ENCODE results near the gene TAP1.

The TAP1 gene

GRCh38 chr6:32862725-32863124 lies 9.2 kb upstream of the TAP1 start:
- DNase-seq, result no peak

DNA sequence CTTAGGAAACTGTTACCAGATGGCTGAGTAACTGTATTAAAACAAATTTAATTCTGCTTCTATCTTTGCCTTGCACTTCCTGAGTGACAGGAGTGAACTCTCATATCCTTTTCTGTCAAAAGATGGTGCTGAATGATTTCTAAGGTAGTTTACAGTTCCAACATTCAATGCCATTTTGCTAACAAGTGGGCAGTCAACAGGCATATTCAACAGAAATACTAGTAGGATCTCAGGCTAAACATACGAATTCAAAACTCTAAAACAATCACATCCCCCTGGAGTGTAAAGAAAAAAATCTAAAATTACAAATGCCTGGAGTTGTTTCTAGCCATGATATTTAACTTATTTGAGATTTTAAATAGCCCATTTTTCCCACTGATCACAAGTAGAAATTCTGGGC lies 7.2 kb upstream of the TAP1 start:
- DNase-seq, result no peak

GRCh38 chr6:32858194-32858593 lies 4.7 kb upstream of the TAP1 start:
- DNase-seq, result no peak

DNA sequence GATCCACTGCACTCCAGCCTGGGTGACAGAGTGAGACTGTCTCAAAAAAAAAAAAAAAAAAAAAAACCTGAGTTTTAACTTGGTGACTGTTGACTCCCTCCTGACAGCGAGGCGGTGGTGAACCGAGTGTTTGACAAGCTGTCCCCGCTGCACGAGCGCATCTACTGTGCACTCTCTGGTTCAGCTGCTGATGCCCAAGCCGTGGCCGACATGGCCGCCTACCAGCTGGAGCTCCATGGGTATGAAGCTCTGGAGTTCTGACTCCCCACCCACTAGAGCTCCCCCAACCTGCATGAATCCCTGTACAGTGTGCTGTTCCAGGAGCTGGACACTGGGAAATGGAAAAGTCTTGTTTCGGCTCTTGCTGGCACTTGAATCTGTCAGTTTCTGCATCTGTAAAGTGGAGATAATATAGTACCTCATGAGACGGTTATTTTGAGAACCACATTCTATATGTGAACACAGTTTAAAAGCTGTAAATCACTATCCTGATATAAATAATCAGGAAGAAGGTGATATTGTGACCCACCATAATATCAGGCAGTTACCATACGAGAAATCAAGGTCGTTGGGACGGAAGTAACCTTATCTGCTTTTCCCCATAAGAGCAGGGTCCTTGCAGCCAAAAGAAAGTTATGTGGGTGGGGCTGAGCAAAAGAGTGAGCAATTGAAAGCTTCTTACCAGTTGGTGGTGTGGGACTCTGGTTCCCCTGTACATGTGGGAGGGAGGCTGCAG lies 3.8 kb upstream of the TAP1 start:
- DNase-seq, result no peak

DNA sequence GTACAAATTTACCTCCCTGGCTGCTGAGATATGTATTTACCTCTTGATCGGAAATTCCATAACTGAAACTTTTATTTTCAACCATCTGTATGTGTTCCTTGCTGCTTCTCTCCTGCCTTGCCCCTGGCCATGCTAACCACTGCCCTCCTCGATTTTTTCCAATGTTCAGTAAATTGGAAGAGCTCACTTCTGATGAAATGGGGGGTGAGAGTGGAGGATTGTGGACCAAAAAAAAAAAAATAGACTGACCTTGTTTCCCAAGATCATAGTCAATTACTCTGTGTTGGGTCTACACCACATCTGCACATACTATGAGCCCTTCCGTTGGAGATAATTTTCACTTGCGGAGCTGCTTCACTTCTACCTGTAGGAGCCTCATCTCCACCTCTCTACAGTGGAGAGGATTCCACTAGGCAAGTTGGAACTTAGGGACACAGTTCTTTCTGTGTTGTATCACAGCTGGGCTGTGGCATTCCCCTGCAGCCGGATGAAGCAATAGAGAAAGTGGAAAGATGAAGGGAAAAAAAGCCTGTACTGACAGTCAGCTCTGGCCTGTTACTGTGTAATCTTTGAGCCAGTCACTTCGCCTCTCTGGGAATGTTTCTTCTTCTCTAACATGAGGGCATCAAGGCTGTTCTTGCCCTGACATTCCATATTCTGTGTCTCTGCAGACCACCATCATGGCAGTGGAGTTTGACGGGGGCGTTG lies 2.1 kb upstream of the TAP1 start:
- no peak for DNase-seq

GRCh38 chr6:32854376-32855178 lies 1.1 kb upstream of the TAP1 start:
- peak in 3 of 5 experiments; percentile 47 to 75 (median 57) for DNase-seq

DNA sequence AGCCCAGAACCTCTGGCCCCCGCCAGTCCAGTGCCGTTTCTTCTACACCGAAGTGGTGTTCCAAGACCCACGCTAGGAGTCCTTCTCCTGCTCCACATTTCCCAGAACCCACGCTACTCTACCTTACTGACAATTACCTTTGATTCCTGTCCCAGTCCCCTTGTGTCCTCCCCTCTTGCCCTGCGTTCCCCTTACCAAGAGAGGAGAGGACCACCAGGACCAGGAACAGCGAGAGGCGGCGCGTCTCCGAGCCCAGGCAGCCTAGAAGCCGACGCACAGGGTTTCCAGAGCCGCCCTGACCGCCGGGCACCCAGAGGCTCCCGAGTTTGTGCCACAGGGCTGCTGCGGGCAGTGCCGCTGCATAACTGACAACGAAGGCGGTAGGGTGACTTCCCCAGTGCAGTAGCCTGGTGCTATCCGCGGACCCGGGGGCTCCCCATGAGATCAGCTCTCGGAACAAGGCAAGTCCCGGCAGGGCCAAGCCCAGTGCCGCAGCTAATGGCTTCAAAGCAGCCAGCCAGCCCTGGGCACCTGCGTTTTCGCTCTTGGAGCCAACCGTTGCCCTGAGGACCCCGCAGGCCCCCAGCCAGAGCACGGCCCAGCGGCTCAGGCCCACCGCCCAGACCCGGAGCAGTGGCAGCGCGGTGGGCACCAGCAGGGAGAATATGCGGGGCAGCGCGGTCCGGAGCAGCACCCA lies 512 bp downstream of the TAP1 start:
- peak in 3 of 5 experiments; percentile 49 to 54 (median 53) for DNase-seq

GRCh38 chr6:32852018-32852843 lies 1.3 kb downstream of the TAP1 start:
- no peak for DNase-seq

GRCh38 chr6:32851025-32851424 lies 2.5 kb downstream of the TAP1 start:
- DNase-seq, result no peak

- DNase-seq, result peak in 1 of 5 experiments; percentile 66
These were observed 4.4 kb downstream of the TAP1 start for GRCh38 chr6:32849126-32849525.

DNA sequence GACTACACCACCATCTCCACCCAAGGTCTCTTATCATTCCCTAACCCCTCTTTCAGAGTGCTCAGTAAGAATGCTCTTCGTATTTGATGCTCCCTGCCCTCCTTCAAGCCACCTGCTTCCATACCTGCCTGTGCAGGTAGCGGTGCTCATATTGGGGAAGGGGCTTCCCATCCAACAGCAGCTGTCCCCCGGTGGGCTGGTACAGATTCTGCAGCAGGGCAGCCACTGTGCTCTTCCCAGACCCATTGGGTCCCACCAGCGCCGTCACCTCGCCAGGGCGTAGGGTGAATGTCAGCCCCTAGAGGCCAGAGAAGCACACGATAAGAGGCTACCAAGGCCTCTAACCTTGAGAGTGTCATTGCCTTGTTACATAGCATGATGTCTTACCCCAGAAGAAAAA lies 5.7 kb downstream of the TAP1 start:
- DNase-seq, result no peak

DNA sequence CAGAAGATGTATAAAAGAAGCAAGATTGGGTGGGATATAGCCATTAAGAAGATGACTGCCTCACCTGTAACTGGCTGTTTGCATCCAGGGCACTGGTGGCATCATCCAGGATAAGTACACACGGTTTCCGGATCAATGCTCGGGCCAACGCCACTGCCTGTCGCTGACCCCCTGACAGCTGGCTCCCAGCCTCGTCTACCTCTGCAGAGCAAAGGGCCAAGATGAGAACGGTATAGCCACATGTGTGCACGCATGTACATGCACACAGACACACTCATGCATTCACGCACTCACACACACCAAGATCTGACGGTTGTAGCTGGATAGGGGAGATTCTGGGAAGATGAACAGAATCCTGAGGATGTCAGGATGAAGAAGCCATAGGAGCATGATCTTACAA lies 6.5 kb downstream of the TAP1 start:
- DNase-seq, result no peak

GRCh38 chr6:32845384-32845884 lies 8.1 kb downstream of the TAP1 start:
- peak in 3 of 5 experiments; percentile 36 to 77 (median 51) for DNase-seq

GRCh38 chr6:32844839-32845383 lies 8.6 kb downstream of the TAP1 start:
- DNase-seq, result peak in 1 of 5 experiments; percentile 61

- peak; percentile 81 to 98 (median 97) for DNase-seq
These were observed 9.3 kb downstream of the TAP1 start, which contains the start of gene PSMB8 for GRCh38 chr6:32843979-32844838. Gene PSMB8, minus strand, starts transcription at chr6:32844047. Its CDS starts 51 bp downstream, at chr6:32843996.

DNA sequence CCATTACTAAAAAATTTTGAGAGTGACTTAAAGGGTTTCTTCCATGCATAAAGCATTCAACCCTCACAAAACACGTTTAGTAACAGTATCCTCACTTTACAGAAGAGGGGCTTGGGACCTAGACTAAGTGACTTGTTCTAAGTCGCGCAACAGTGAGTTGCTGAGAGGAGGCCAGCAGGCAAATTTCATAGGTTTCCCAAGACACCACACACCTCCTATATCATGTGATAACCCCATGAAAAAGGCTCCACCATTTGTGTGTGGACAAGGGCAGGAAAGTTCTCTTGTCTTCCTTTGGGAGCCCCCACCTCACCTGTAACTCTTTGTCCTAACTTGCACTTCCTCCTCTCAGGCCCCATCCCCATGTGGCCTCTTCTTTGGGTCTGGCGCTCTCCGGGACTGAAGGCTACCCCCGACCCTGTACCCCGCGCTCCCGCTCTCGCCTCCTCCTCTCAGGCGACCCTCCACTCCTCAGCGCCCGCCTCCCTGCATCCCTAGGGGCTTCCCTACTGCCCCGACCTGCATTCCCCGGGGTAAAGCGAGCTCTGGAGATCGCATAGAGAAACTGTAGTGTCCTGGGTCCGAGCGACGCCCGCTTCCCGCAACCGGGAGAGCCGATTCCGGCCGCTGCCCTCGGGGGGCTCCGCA lies 10.0 kb downstream of the TAP1 start:
- DNase-seq, result no peak

- no peak for DNase-seq
These were observed 10.8 kb downstream of the TAP1 start for GRCh38 chr6:32842690-32843089.

DNA sequence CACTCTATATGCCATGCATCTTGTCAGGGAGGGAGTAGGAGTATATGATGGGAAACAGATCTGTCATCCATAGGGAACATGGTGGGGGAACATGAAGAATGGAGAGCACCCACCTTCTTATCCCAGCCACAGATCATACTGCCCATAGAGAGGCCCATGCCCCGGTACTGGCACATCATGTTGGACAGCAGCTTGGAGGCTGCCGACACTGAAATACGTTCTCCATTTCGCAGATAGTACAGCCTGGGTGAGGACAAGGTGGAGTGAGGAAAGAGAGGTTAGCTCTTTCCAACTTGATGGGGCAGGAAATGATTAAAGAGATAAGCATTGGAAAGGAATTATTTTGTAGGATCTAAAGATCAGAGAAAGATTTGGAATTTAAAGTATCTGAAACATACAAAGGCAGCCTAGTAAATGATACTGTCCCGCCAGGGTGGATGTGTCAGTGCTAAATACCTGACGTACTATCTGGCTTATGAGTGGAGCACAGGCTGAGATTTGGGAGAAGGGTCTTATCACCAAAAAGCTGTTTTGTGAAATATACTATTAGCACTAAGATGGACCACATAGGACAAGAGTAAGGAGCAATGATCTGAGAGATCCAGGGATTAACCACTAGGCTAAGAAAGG lies 11.4 kb downstream of the TAP1 start:
- no peak for DNase-seq

DNA sequence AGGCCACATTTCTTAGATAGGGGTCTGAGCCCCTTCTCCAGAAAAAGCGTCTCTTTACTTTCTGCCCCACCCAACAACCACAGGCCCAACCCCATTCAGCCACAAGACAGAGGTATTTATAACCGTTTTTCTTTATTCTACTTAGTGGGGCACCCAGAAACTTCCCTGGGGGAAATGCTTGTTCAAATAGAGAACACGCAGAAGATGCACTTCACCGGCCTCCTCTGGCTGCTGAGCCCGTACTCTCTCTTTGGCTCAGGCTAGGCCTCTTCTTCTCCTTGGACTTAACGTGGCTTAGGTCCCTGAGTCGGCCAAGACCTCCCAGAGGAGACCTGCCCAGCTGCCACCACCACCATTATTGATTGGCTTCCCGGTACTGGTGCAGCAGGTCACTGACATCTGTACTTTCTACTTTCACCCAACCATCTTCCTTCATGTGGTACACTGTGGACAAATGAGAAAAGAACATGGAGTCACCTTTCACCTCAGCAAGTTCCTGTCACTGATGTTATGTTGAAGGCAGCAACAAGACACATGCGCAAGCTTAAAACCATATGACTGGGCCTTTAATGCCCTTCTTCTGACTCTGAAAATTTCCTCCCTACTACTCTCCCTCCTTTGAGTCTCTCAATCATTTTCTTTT lies 12.8 kb downstream of the TAP1 start:
- peak in 1 of 5 experiments; percentile 86 for DNase-seq

Data from T-helper 2 cell (primary cell).